Panc1 (cell line): ENCODE results near the gene CLCN7.

Experiments
- CTCF ChIP-seq: fragments of 450-650 bp; IDR thresholded peaks from 2 replicates; pipeline ENCODE4 v1.5.1; 2017; ENCODE audit warnings: mild to moderate bottlenecking
- POLR2AphosphoS5 ChIP-seq: IDR thresholded peaks from 2 replicates; pipeline ENCODE4 v1.6.1; 2012; ENCODE audit warnings: mild to moderate bottlenecking, low read depth, low read length, moderate library complexity

GRCh38 chr16:1451702-1452392 lies 23.0 kb downstream of the CLCN7 start:
- TF ChIP-seq POLR2AphosphoS5 (no peak), CTCF (no peak)
